Endothelial cell of umbilical vein (primary cell): ENCODE data around the gene FAM3D. TPM values are rescaled to one million over a fixed set of nuclear protein-coding genes. Genes with fewer than 3 reads are reported as not detected.

Experiments
- BruUV-seq: library from RNA; stranded (reverse); fragments of 400-500 nt; replicated peaks from 2 replicates; lab custom pipeline; 2021; lab: Mats Ljungman, UMichigan
- CTCF ChIA-PET: fragments of 300-600, 350-600 bp; sonication (Branson Sonifier 250); formaldehyde crosslinking; loops from one replicate; lab custom pipeline; 2021; ENCODE audit warnings: antibody characterized with exemption, inconsistent platforms; lab: Charles Lee
- POLR2A ChIA-PET: fragments of 300-600, 350-600 bp; sonication (Branson Sonifier 250); formaldehyde crosslinking; loops from one replicate; lab custom pipeline; 2021; ENCODE audit warnings: antibody characterized with exemption, inconsistent platforms; lab: Charles Lee
- DNase-seq: peaks from one replicate; pipeline ENCODE4 v3.0.0-alpha.2; 2011; ENCODE audit warnings: low read depth, low spot score
- FAIRE-seq: peaks from 2 replicates; lab custom pipeline; 2011; peaks lifted over from hg19 to GRCh38; lab: Jason Lieb, UNC
- H2AFZ ChIP-seq: 2 replicates; pipeline ENCODE4 v1.6.0; 2012; ENCODE audit warnings: low read depth, low read length, control low read depth, inconsistent platforms
- H3K27ac ChIP-seq: 2 replicates; pipeline ENCODE4 v1.5.1; 2011; ENCODE audit warnings: low read depth, mild to moderate bottlenecking, control low read depth, low read length, moderate library complexity; ENCODE audit not compliant: insufficient read depth
- H3K27me3 ChIP-seq, 2 experiments: 2 replicates each; pipeline versions ENCODE4 v1.6.0 to v1.6.1; 2011; ENCODE audit warnings: low read length in 2 of 2, mixed read lengths in 1 of 2; ENCODE audit not compliant: control insufficient read depth in 2 of 2, insufficient read depth in 2 of 2
- H3K36me3 ChIP-seq, 2 experiments: 2 replicates in 1 of 2; 3 replicates in 1 of 2; pipeline ENCODE4 v1.5.1; 2011; ENCODE audit warnings: low read length in 2 of 2, mild to moderate bottlenecking in 1 of 2, moderate library complexity in 1 of 2; ENCODE audit not compliant: control insufficient read depth in 2 of 2, insufficient read depth in 2 of 2; ENCODE audit errors: extremely low read depth in 1 of 2
- H3K4me1 ChIP-seq: 3 replicates; pipeline ENCODE4 v1.5.1; 2011; ENCODE audit warnings: mild to moderate bottlenecking, low read length; ENCODE audit not compliant: control insufficient read depth, insufficient read depth; ENCODE audit errors: extremely low read depth
- H3K4me2 ChIP-seq: 2 replicates; pipeline ENCODE4 v1.6.1; 2011; ENCODE audit warnings: low read length, control low read depth, mixed read lengths; ENCODE audit not compliant: insufficient read depth
- H3K4me3 ChIP-seq, 3 experiments: fragments of 200-600 bp in 1 of 3; sonication (generic), shearing (Covaris generic) in 1 of 3; replicated peaks in 1 of 3; 2 replicates each; pipeline ENCODE4 v1.5.1; 2011 to 2016; ENCODE audit warnings: control low read depth in 3 of 3, low read length in 3 of 3, mild to moderate bottlenecking in 2 of 3, inconsistent platforms in 1 of 3, low read depth in 1 of 3, moderate library complexity in 1 of 3; ENCODE audit not compliant: insufficient read depth in 1 of 3
- H3K79me2 ChIP-seq: 2 replicates; pipeline ENCODE4 v1.6.0; 2012; ENCODE audit warnings: low read length, inconsistent platforms; ENCODE audit not compliant: control insufficient read depth, insufficient read depth
- H3K9ac ChIP-seq: replicated peaks from 2 replicates; pipeline ENCODE3; 2011; ENCODE audit warnings: low read length, control low read depth; ENCODE audit not compliant: insufficient read depth; ENCODE audit errors: extremely low read depth
- H3K9me1 ChIP-seq: replicated peaks from 3 replicates; pipeline ENCODE4 v1.6.0; 2011; ENCODE audit warnings: mild to moderate bottlenecking, low read length; ENCODE audit not compliant: control insufficient read depth, insufficient read depth; ENCODE audit errors: extremely low read depth
- H3K9me3 ChIP-seq: replicated peaks from 2 replicates; pipeline ENCODE4 v1.5.1; 2012; ENCODE audit warnings: low read length, inconsistent platforms; ENCODE audit not compliant: control insufficient read depth, insufficient read depth
- H4K20me1 ChIP-seq: replicated peaks from 2 replicates; pipeline ENCODE3; 2011; ENCODE audit warnings: mild to moderate bottlenecking, low read length; ENCODE audit not compliant: control insufficient read depth, insufficient read depth; ENCODE audit errors: extremely low read depth
- CTCF ChIP-seq, 2 donors: IDR thresholded peaks; 1 replicate in 1 of 2; 2 replicates in 1 of 2; pipeline ENCODE4 v1.5.1; 2011; ENCODE audit warnings: low read length in 2 of 2, mild to moderate bottlenecking in 2 of 2, moderate library complexity in 2 of 2, control low read depth in 1 of 2, inconsistent platforms in 1 of 2, low read depth in 1 of 2; ENCODE audit not compliant: insufficient read depth in 1 of 2; ENCODE audit errors: extremely low read depth in 1 of 2
- EZH2 ChIP-seq: IDR thresholded peaks from 2 replicates; pipeline ENCODE4 v1.6.1; 2012; ENCODE audit warnings: borderline replicate concordance, low read depth, mild to moderate bottlenecking, moderate library complexity, low read length, inconsistent platforms; ENCODE audit not compliant: severe bottlenecking
- FOS ChIP-seq: IDR thresholded peaks from 2 replicates; pipeline ENCODE4 v1.6.1; 2011; ENCODE audit warnings: mild to moderate bottlenecking, low read length, moderate library complexity, borderline replicate concordance; ENCODE audit not compliant: insufficient read depth
- GATA2 ChIP-seq: IDR thresholded peaks from 2 replicates; pipeline ENCODE4 v1.7.0; 2011; ENCODE audit warnings: low read depth, mild to moderate bottlenecking, moderate library complexity, mixed read lengths, low read length; ENCODE audit not compliant: insufficient read length, insufficient read depth
- JUN ChIP-seq: IDR thresholded peaks from 2 replicates; pipeline ENCODE4 v1.6.1; 2011; ENCODE audit warnings: borderline replicate concordance, low read depth; ENCODE audit not compliant: insufficient read length, insufficient read depth
- MAX ChIP-seq: IDR thresholded peaks from 2 replicates; pipeline ENCODE4 v1.6.1; 2011; ENCODE audit not compliant: insufficient read depth, insufficient read length
- MYC ChIP-seq: IDR thresholded peaks from one replicate; pipeline ENCODE4 v1.6.1; 2011; ENCODE audit warnings: mild to moderate bottlenecking, low read depth, low read length
- POLR2A ChIP-seq: IDR thresholded peaks from 2 replicates; pipeline ENCODE4 v1.6.1; 2012; ENCODE audit warnings: low read depth, mild to moderate bottlenecking, control low read depth, low read length
- POLR2AphosphoS5 ChIP-seq: IDR thresholded peaks from 2 replicates; pipeline ENCODE4 v1.6.1; 2012; ENCODE audit warnings: low read depth, mild to moderate bottlenecking, control low read depth, low read length, moderate library complexity; ENCODE audit not compliant: insufficient read depth
- dilution Hi-C: fragments of 300-500 bp; cut with MboI; formaldehyde crosslinking; loops from one replicate; pipeline ENCODE4 v1.15.0; 2019; ENCODE audit warnings: low sequenced_read_pairs; ENCODE audit not compliant: extremely low pct_ligation_motif_present
- intact Hi-C: fragments of 100-400 bp; cut with micrococcal nuclease; formaldehyde crosslinking; loops from one replicate; pipeline ENCODE4 v1.10.0; 2022
- polyA plus RNA-seq, 4 experiments: library from polyadenylated mRNA; depleted of rRNA in 3 of 4; stranded (reverse) in 3 of 4; unstranded in 1 of 4; fragments of >200 nt; gene quantifications; 2 replicates each; pipeline versions ENCODE4 v1.2.1 to v1.2.3, GENCODE V29; 2011 to 2012; ENCODE audit warnings: missing spikeins in 1 of 4
- total RNA-seq: library from RNA; stranded (reverse); gene quantifications from 2 replicates; pipeline ENCODE4 v1.2.3, GENCODE V29; 2021

The FAM3D gene
- total and polyA plus RNA-seq, 2 donors (not counting 3 experiments of a cell fraction or from before 2014, with no cell fraction given) = 0.12 TPM; not detected in 1

- TF ChIP-seq JUN (no peak), POLR2AphosphoS5 (no peak), MAX (no peak), MYC (no peak), POLR2A (no peak), CTCF (IDR thresholded peaks at IDR 0.05; ENCODE audit: extremely low read depth in 1 of 2, insufficient read depth in 1 of 2, low read depth in 1 of 2, low read length in 2 of 2) (no peak), FOS (no peak), GATA2 (no peak), EZH2 (no peak)
- no peaks in the 10 kb centered on the region for H3K9me3 ChIP-seq
- CTCF ChIA-PET = interaction anchor here (1.3 to 1.8 kb wide), 2 partner anchors 10 to 20 kb away, joined by 3 to 5 read pairs; no protein-coding TSS in a partner anchor
Measured at GRCh38 chr3:58609990-58610389, 56.6 kb downstream of the FAM3D start.

More at GRCh38 chr3:58609990-58610389, 56.6 kb downstream of the FAM3D start:
- dilution Hi-C loops (no loop called here), intact Hi-C loops (no loop called here)
- Histone ChIP-seq H3K27me3 (peaks cover 3 to 9% of the 10 kb centered on the region in 2 experiments), H3K4me2 (no peak overlapping the region), H3K4me3 (no peak overlapping the region), H3K9me1 (no peaks in the 10 kb centered on the region), H4K20me1 (no peaks in the 10 kb centered on the region), H3K79me2 (no peaks in the 10 kb centered on the region), H3K36me3 (no peaks in the 10 kb centered on the region), H2AFZ (no peak overlapping the region), H3K27ac (no peak overlapping the region), H3K4me1 (no peaks in the 10 kb centered on the region), H3K9ac (no peak overlapping the region)
- no TSS peak for BruUV-seq
- POLR2A ChIA-PET = no interaction called here
- no peak for DNase-seq
- no peak for FAIRE-seq
